Measurements from ENCODE around the gene BICRA. TPM values are rescaled to one million over a fixed set of nuclear protein-coding genes. Genes with fewer than 3 reads are reported as not detected.

Gene BICRA
- polyA plus RNA-seq, 1 of the 3 experiments (the other 2 are of a cell fraction) = 1.4 TPM

DNA sequence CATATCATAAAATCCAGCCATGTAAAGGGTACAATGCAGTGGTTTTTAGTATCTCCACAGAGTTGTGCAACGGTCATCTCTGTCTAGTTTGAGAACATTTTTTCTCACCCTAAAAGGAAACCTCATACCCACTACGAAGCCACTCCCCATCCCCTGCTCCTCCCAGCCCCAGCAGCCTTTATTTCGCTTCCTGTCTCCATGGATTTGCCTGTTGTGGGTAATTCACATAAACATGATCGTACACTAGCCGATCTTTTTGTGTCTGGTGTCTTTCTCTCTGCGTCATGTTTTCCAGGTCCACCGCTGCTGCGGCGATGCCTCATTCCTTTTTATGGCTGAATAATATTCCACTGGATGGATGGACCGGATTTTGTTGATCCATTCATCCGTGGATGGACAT, 28.6 kb downstream of the BICRA start:
- TF ChIP-seq, protein P1, sequence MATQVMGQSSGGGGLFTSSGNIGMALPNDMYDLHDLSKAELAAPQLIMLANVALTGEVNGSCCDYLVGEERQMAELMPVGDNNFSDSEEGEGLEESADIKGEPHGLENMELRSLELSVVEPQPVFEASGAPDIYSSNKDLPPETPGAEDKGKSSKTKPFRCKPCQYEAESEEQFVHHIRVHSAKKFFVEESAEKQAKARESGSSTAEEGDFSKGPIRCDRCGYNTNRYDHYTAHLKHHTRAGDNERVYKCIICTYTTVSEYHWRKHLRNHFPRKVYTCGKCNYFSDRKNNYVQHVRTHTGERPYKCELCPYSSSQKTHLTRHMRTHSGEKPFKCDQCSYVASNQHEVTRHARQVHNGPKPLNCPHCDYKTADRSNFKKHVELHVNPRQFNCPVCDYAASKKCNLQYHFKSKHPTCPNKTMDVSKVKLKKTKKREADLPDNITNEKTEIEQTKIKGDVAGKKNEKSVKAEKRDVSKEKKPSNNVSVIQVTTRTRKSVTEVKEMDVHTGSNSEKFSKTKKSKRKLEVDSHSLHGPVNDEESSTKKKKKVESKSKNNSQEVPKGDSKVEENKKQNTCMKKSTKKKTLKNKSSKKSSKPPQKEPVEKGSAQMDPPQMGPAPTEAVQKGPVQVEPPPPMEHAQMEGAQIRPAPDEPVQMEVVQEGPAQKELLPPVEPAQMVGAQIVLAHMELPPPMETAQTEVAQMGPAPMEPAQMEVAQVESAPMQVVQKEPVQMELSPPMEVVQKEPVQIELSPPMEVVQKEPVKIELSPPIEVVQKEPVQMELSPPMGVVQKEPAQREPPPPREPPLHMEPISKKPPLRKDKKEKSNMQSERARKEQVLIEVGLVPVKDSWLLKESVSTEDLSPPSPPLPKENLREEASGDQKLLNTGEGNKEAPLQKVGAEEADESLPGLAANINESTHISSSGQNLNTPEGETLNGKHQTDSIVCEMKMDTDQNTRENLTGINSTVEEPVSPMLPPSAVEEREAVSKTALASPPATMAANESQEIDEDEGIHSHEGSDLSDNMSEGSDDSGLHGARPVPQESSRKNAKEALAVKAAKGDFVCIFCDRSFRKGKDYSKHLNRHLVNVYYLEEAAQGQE (IDR thresholded peaks at IDR 0.05; ENCODE audit: low read depth, low read length) = no peak
- no peak for TF ChIP-seq EZH2phosphoT487 (IDR thresholded peaks at IDR 0.05; ENCODE audit: borderline replicate concordance, low read depth)
- no peak for TF ChIP-seq ELF1 (IDR thresholded peaks at IDR 0.05)
- TF ChIP-seq MEF2A (IDR thresholded peaks at IDR 0.05; ENCODE audit: borderline replicate concordance, low read depth) = no peak
- TF ChIP-seq, protein P2, sequence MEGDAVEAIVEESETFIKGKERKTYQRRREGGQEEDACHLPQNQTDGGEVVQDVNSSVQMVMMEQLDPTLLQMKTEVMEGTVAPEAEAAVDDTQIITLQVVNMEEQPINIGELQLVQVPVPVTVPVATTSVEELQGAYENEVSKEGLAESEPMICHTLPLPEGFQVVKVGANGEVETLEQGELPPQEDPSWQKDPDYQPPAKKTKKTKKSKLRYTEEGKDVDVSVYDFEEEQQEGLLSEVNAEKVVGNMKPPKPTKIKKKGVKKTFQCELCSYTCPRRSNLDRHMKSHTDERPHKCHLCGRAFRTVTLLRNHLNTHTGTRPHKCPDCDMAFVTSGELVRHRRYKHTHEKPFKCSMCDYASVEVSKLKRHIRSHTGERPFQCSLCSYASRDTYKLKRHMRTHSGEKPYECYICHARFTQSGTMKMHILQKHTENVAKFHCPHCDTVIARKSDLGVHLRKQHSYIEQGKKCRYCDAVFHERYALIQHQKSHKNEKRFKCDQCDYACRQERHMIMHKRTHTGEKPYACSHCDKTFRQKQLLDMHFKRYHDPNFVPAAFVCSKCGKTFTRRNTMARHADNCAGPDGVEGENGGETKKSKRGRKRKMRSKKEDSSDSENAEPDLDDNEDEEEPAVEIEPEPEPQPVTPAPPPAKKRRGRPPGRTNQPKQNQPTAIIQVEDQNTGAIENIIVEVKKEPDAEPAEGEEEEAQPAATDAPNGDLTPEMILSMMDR (IDR thresholded peaks at IDR 0.05) = no peak
- TF ChIP-seq, protein P3, sequence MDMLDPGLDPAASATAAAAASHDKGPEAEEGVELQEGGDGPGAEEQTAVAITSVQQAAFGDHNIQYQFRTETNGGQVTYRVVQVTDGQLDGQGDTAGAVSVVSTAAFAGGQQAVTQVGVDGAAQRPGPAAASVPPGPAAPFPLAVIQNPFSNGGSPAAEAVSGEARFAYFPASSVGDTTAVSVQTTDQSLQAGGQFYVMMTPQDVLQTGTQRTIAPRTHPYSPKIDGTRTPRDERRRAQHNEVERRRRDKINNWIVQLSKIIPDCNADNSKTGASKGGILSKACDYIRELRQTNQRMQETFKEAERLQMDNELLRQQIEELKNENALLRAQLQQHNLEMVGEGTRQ (IDR thresholded peaks at IDR 0.05; ENCODE audit: borderline replicate concordance, low read depth, low read length) = no peak
- no peak for TF ChIP-seq POLR2AphosphoS5 (IDR thresholded peaks at IDR 0.05; ENCODE audit: low read depth, low read length)
- TF ChIP-seq RXRA (IDR thresholded peaks at IDR 0.05; ENCODE audit: borderline replicate concordance, low read depth) = no peak
- TF ChIP-seq, protein P4, sequence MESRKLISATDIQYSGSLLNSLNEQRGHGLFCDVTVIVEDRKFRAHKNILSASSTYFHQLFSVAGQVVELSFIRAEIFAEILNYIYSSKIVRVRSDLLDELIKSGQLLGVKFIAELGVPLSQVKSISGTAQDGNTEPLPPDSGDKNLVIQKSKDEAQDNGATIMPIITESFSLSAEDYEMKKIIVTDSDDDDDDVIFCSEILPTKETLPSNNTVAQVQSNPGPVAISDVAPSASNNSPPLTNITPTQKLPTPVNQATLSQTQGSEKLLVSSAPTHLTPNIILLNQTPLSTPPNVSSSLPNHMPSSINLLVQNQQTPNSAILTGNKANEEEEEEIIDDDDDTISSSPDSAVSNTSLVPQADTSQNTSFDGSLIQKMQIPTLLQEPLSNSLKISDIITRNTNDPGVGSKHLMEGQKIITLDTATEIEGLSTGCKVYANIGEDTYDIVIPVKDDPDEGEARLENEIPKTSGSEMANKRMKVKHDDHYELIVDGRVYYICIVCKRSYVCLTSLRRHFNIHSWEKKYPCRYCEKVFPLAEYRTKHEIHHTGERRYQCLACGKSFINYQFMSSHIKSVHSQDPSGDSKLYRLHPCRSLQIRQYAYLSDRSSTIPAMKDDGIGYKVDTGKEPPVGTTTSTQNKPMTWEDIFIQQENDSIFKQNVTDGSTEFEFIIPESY (IDR thresholded peaks at IDR 0.05; ENCODE audit: borderline replicate concordance, low read depth) = no peak
- no peak for TF ChIP-seq FOSL2 (IDR thresholded peaks at IDR 0.05; ENCODE audit: borderline replicate concordance, low read depth)
- TF ChIP-seq RCOR1 (IDR thresholded peaks at IDR 0.05; ENCODE audit: low read length) = no peak
- TF ChIP-seq JUND (IDR thresholded peaks at IDR 0.05) = no peak
- no peak for TF ChIP-seq TCF12 (IDR thresholded peaks at IDR 0.05)
- TF ChIP-seq RAD21 (IDR thresholded peaks at IDR 0.05; ENCODE audit: low read length) = no peak
- ChIA-PET POLR2A (no interaction called here), CTCF (interaction anchor here (1.0 kb wide), 1 partner anchor 122 kb away, joined by 3 read pairs; no protein-coding TSS in a partner anchor)
- no peak overlapping the region for H3K4me2 ChIP-seq
- no peaks in the 10 kb centered on the region for H3K27me3 ChIP-seq (ENCODE audit: insufficient read depth)
- 96% methylated on average over 10 of the region's 11 CpGs for WGBS (ENCODE audit: low lambda C conversion rate)
- H3K9me2 ChIP-seq = no peaks in the 10 kb centered on the region
- H3K36me3 ChIP-seq (replicated peaks in 1 of 2; ENCODE audit: control insufficient read depth in 1 of 2, insufficient read depth in 2 of 2, low read length in 1 of 2) = peaks cover 0 to 10% of the 10 kb centered on the region in 2 experiments
- H4K20me1 ChIP-seq (ENCODE audit: insufficient read depth) = peaks cover 73% of the 10 kb centered on the region
- no peaks in the 10 kb centered on the region for H3F3A ChIP-seq (replicated peaks; ENCODE audit: insufficient read depth)
- H3K9me3 ChIP-seq = no peaks in the 10 kb centered on the region
- H2AFZ ChIP-seq (ENCODE audit: low read depth) = no peak overlapping the region
- peaks cover 0 to 5% of the 10 kb centered on the region in 2 experiments; a peak in 2 of 4 replicates for H3K4me1 ChIP-seq (ENCODE audit: control insufficient read depth in 1 of 2, insufficient read depth in 2 of 2, low read depth in 1 of 2, low read length in 1 of 2)
- H3K9ac ChIP-seq = no peak overlapping the region
- H3K27ac ChIP-seq (ENCODE audit: low read depth in 2 of 2, low read length in 1 of 2) = no peak overlapping the region; a peak in 1 of 4 replicates
- H3K4me3 ChIP-seq (ENCODE audit: low read depth in 2 of 2, low read length in 1 of 2) = no peak overlapping the region
- no peak for DNase-seq
- H3K79me2 ChIP-seq (ENCODE audit: insufficient read depth) = peaks cover 86% of the 10 kb centered on the region

Data from SK-N-SH (cell line).